ENCODE results near the gene UHRF2.

GRCh38 chr9:6382681-6383080 lies 30.3 kb upstream of the UHRF2 start:
- TF ChIP-seq CTCF (IDR thresholded peaks at IDR 0.05) (no peak), POLR2AphosphoS5 (IDR thresholded peaks at IDR 0.05) (no peak), POLR2A (IDR thresholded peaks at IDR 0.05) (no peak)

Data from breast epithelium (tissue), 3 donors.